DMS 273 (cell line): ENCODE data around the gene FNDC3B.

Experiments
- DNase-seq: peaks from one replicate; lab custom pipeline; 2025; ENCODE audit not compliant: unreplicated experiment; lab: John Stamatoyannopoulos, UW

Gene FNDC3B

GRCh38 chr3:172300862-172301261, 261.5 kb downstream of the FNDC3B start:
- DNase-seq = no peak

GRCh38 chr3:172302203-172302602, 262.8 kb downstream of the FNDC3B start:
- DNase-seq = no peak

- no peak for DNase-seq
Observed at GRCh38 chr3:172303181-172303580, 263.8 kb downstream of the FNDC3B start.

DNA sequence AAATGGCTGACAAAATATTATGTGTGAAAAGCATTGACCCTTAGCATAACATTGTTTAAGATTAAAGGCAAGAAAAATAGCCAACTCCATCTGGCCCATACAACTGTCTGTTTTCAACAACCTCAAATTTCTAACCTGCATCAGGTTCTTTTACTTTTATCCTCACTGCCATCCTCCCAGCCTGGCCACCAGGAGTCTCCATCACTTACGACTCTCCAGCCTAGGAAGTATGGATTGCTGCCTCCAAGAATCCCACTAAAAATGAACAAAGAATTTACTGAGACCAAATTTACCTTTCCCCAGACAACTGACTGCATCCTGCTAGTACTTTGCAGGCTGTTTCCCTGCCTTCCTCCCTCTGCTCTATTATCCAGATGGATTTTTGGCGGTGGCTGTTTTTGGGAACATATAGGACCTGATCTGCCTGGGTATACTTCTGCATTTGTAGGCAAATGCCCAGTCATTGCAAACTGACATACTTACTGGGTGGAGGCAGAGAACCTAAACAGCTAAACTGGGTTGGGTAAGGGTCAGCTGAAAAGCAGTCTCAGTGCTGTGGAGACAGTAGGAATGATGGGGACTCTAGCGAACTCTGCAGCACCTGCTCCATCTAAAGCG, 264.7 kb downstream of the FNDC3B start:
- DNase-seq = no peak

GRCh38 chr3:172305552-172305951, 266.2 kb downstream of the FNDC3B start:
- no peak for DNase-seq

DNA sequence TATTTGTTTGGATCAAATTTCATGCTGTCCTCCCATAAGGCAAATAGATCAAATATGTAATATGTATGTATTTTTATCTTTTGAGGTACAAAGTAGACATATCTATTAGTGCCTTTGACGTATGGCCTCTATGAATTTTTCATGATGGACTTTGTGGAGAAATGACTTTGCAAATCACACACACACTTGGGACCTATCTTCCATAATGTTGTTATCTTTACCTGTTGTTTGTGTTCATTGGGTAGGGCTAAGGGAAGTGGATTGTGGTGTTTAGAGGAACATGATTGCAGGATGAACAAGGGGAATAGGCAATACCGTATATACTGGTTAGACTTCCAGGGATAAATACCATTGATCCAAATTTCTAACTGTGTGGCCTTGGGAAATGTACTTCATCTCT, 266.6 kb downstream of the FNDC3B start:
- DNase-seq = no peak

- DNase-seq = no peak
Observed at GRCh38 chr3:172307141-172307560, 267.8 kb downstream of the FNDC3B start.

- no peak for DNase-seq
Observed at GRCh38 chr3:172309059-172309458, 269.7 kb downstream of the FNDC3B start.

DNA sequence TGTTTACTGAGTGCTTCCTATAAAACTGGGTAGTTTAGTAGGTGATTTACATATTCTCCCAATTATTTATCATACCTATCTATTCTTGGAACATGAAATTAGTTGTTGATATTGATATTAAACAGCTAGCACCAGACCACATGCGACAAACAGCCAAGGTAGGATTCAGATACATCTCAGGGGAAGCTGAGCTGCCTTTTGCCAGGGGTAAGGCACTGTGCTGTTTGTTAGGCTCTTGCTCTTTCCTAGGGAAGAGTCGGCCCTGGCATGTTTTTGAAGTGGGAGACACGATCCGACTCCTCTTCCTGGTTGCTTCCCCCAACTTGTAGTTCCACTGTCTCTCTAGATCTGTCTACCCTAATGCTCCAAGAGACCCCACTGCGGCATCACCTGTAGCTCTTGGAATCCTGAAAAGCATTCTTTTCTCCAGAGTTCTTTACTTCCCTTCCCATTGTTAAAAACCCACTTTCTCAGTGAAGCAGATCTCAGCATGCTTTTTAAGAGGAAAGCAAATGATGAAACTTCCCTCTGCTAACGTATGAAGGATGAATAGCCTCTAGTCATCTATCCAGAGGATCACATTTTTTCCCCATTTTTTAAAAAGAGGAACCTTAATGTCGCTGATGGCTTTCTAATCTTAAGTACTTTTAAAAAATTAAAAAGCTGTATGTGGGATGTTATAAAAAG, 270.5 kb downstream of the FNDC3B start:
- no peak for DNase-seq

DNA sequence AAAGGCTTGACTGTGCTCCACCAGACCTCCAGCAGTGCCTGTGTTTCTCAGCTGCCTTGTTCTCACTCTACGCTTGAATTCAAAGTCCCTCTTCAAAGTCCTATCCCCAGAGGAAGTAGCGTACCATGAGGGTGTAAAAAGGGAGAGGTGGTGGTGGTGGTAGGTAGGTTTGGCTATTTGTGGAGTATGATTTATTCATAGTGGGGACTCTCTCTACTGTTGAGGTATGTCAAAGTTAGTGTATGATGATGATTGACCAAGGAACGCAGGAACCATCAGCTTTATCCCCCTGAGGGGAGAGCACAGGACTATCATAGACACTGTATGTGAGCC, 271.0 kb downstream of the FNDC3B start:
- DNase-seq = no peak

DNA sequence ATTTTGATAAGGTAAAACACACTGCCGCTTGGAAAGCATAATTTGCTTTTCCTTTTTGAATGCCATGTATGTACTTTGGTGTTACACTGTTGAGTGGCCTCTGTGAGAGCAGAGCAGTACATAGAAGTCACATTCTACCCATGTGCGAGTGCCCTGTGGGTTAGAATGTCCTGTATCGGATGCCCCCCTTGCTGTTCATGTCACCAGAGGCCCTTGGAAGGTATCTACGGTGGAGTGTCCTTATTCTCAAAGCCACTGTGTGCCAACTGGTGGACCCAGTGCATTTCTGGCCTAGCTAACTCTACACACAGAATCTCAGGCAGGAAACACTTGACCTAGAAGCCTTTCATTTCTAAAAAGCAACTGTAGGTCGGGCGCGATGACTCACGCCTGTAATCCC, 271.8 kb downstream of the FNDC3B start:
- DNase-seq = no peak

DNA sequence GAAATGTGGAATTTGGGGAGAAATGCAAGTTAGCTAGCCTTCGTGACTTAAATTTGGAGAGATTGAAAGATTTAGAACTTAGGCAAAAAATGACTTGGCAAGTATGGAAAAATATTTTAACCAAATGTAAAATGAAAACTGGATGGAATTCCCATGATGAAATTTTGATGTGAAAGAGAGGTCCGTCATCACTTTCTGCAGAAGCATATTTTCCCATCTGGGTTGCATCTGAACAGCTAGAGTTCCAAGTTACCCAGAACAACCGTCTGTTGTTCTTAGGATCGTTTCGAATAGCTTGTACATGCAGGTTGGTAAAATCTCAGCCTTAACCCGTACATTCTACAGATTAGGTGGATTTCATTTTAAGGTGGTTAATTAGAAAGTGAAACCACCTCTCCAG, 272.6 kb downstream of the FNDC3B start:
- DNase-seq = no peak

DNA sequence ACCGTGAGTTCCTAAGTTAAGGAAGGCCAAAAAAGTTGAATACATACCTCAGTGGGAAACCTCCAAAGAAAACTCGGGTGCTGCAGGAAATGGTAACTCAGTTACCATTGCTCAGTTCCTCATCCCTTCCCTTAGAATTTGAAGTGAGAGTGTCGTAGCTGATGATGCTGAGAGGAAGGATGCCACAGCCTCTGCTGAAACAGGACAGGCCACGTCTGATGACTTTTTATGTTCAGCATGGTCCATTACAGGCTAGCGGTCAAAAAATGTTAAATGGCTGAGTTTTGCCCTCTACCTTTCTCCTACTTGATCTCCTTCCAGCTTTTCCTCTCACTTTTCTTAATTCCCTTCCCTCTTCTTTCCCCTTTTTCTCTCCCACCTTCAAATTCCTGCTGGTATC, 273.3 kb downstream of the FNDC3B start:
- DNase-seq = no peak

DNA sequence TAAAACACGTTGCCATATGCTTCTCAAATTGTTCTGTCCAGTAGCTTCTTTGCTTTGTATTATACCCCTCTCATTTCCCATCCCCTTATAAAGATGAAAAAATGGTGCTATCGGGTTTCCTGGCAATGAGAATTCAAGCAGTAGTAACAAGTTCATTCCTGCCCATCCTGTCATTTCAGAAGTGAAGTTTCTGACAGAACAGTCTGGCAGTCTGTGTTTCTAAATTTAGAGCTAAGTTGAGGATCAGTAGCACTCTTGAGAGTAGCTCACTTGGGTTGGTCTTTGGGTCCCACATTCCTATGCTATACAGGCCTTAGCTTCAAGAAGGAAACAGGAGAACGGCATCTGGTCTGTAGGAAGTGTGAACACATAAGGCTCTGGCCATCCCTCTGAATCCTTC, 274.3 kb downstream of the FNDC3B start:
- DNase-seq = peak; percentile 71

- no peak for DNase-seq
Observed at GRCh38 chr3:172314591-172315160, 275.3 kb downstream of the FNDC3B start.

GRCh38 chr3:172315401-172316091, 276.2 kb downstream of the FNDC3B start:
- DNase-seq = no peak

GRCh38 chr3:172316758-172317157, 277.4 kb downstream of the FNDC3B start:
- no peak for DNase-seq

- peak; percentile 47 for DNase-seq
Observed at GRCh38 chr3:172317481-172317880, 278.1 kb downstream of the FNDC3B start.

GRCh38 chr3:172317984-172318383, 278.6 kb downstream of the FNDC3B start:
- DNase-seq = peak; percentile 97

- DNase-seq = no peak
Observed at GRCh38 chr3:172319595-172319994, 280.2 kb downstream of the FNDC3B start.

DNA sequence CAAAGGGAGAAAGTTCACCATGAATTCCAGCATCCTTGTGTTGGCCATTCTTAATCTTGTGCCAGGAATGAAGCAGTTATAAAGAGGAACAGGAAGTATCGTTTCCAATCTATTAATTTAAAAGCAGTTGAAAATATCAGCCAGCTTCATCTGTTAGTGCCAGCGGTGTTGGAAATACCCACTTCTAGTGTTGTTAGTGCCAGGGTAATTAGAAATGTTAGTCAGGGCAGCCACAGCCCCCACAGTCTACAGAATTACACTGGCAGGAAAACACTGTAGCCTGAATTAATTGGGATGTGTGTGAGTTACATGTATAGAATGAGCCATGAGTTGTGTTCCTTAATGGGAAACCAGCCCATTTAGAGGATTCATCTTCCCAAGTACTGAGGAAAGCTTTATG, 281.1 kb downstream of the FNDC3B start:
- DNase-seq = no peak

- DNase-seq = peak; percentile 15
Observed at GRCh38 chr3:172321035-172321434, 281.7 kb downstream of the FNDC3B start.
